ENCODE results near the gene SIK2.

Gene SIK2

GRCh38 chr11:111602865-111603610 lies 789 bp downstream of the SIK2 start:
- H3K9me3 Mint-ChIP-seq, result no peaks in the 10 kb centered on the region
- peak overlapping the region; percentile 99 for H3K4me3 Mint-ChIP-seq
- H3K27ac Mint-ChIP-seq, result peak overlapping the region; percentile 92
- H3K36me3 Mint-ChIP-seq (ENCODE audit: low read depth), result no peaks in the 10 kb centered on the region
- DNase-seq, result no peak
- TF ChIP-seq, protein P1, sequence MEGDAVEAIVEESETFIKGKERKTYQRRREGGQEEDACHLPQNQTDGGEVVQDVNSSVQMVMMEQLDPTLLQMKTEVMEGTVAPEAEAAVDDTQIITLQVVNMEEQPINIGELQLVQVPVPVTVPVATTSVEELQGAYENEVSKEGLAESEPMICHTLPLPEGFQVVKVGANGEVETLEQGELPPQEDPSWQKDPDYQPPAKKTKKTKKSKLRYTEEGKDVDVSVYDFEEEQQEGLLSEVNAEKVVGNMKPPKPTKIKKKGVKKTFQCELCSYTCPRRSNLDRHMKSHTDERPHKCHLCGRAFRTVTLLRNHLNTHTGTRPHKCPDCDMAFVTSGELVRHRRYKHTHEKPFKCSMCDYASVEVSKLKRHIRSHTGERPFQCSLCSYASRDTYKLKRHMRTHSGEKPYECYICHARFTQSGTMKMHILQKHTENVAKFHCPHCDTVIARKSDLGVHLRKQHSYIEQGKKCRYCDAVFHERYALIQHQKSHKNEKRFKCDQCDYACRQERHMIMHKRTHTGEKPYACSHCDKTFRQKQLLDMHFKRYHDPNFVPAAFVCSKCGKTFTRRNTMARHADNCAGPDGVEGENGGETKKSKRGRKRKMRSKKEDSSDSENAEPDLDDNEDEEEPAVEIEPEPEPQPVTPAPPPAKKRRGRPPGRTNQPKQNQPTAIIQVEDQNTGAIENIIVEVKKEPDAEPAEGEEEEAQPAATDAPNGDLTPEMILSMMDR (IDR thresholded peaks at IDR 0.05), result no peak
- H3K4me1 Mint-ChIP-seq, result peaks cover 38% of the 10 kb centered on the region
- H3K27me3 Mint-ChIP-seq (ENCODE audit: low read depth, poor library complexity), result no peaks in the 10 kb centered on the region

DNA sequence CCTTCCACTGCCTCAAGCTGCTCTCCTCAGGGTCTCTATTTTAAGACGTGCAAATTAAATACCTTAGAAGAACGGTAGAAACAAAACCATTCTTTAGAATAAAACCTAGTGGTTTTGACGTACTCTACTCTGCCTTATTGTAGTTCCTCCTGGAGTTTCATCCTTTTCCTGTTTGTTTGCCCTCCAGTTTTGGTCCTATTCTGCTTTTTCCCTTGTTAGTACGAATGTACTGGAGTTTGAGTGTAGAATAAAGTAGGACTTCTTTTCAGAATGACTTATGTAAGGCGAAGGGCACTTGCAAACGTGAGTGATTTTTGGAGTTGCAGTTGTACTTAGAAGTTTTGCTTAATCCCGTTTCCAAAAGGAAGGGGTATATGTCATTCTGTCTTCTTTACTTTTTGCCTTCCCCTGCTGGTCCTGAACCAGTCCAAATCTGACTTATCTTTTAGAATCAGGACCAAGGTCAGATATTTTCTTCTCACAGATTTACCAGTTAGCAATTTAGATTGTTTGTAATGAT lies 1.4 kb downstream of the SIK2 start:
- Mint-ChIP-seq H3K9me3 (no peaks in the 10 kb centered on the region), H3K4me3 (peak overlapping the region; percentile 99), H3K4me1 (peaks cover 31% of the 10 kb centered on the region), H3K27ac (peak overlapping the region; percentile 92), H3K27me3 (ENCODE audit: low read depth, poor library complexity) (no peaks in the 10 kb centered on the region), H3K36me3 (ENCODE audit: low read depth) (no peaks in the 10 kb centered on the region)
- no peak for DNase-seq
- TF ChIP-seq, protein P1 (IDR thresholded peaks at IDR 0.05), result no peak

DNA sequence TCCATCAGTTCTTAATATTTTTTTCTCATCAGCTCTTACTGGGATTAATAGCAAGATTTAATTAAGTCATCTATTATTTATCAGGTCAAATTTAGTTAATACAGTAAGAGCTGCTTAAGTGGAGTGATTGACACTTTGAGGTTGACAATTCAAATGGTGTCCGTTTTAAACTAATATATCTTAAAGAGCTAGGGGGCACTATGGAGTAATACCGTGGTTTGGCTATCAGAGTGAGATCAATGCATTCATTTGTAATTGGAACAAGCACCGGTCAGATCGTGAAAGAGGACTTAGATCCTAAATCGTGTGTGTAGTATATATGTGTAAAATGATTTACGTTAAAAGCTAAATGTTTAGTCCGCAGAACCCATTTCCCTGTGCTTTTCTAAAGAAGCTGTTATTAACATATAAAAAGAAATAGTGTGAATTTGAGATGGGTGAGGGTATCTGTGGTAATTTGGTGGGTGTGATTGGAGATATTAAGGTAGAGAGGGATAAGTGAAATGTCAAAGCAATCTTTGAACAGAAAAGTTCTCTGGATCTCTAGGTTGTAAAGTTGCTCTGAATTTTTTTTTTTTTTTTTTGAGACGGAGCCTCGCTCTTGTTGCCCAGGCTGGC lies 2.3 kb downstream of the SIK2 start:
- DNase-seq, result peak; percentile 9
- Mint-ChIP-seq H3K4me3 (peak overlapping the region; percentile 99), H3K36me3 (ENCODE audit: low read depth) (no peaks in the 10 kb centered on the region), H3K9me3 (no peaks in the 10 kb centered on the region), H3K4me1 (peaks cover 29% of the 10 kb centered on the region), H3K27me3 (ENCODE audit: low read depth, poor library complexity) (no peaks in the 10 kb centered on the region), H3K27ac (no peak overlapping the region)
- TF ChIP-seq, protein P1 (IDR thresholded peaks at IDR 0.05), result peak; percentile 66

- Mint-ChIP-seq H3K36me3 (ENCODE audit: low read depth) (no peaks in the 10 kb centered on the region), H3K4me1 (peaks cover 29% of the 10 kb centered on the region), H3K27me3 (ENCODE audit: low read depth, poor library complexity) (no peaks in the 10 kb centered on the region), H3K4me3 (no peak overlapping the region), H3K27ac (no peak overlapping the region), H3K9me3 (no peaks in the 10 kb centered on the region)
- TF ChIP-seq, protein P1 (IDR thresholded peaks at IDR 0.05), result no peak
- DNase-seq, result no peak
Measured at GRCh38 chr11:111605681-111606080, 3.4 kb downstream of the SIK2 start.

DNA sequence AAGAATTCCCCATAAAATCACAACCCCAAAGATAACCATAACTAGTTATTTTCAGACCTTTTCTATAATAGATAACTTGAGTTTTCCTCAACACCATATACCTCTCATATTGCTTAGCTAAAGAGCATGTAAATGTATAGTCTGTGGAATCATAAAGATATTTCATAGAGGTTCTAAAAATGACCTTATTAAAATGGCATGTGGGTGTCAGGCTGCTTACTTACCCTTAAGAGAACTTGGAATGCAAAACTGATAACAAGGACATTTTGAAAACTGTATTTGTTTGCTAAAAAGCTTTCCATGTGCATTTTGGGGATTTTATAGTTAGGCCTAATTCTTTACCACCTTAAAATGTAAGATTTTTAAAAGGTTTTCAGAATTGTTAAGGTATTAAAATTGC lies 4.7 kb downstream of the SIK2 start:
- H3K27ac Mint-ChIP-seq, result no peak overlapping the region
- no peaks in the 10 kb centered on the region for H3K9me3 Mint-ChIP-seq
- TF ChIP-seq, protein P1 (IDR thresholded peaks at IDR 0.05), result no peak
- no peaks in the 10 kb centered on the region for H3K36me3 Mint-ChIP-seq (ENCODE audit: low read depth)
- no peaks in the 10 kb centered on the region for H3K27me3 Mint-ChIP-seq (ENCODE audit: low read depth, poor library complexity)
- no peak overlapping the region for H3K4me3 Mint-ChIP-seq
- H3K4me1 Mint-ChIP-seq, result peaks cover 20% of the 10 kb centered on the region
- no peak for DNase-seq
